Prostate gland (tissue), 2 donors: Measurements from ENCODE around the gene C2.

Source experiments
- POLR2A ChIP-seq: fragments of 450-650 bp; IDR thresholded peaks from one replicate; pipeline ENCODE4 v1.6.1; 2016; ENCODE audit warnings: antibody characterized with exemption, mild to moderate bottlenecking
- TF ChIP-seq, protein P1 (sequence below), 4 experiments: fragments of 200-600 bp in 2 of 4; fragments of 450-650 bp in 2 of 4; sonication (generic) in 2 of 4; IDR thresholded peaks; 1 replicate in 3 of 4; 2 replicates in 1 of 4; pipeline ENCODE4 v1.5.1; 2016 to 2019; ENCODE audit warnings: antibody characterized with exemption in 4 of 4, mild to moderate bottlenecking in 2 of 4, moderate library complexity in 2 of 4

DNA sequence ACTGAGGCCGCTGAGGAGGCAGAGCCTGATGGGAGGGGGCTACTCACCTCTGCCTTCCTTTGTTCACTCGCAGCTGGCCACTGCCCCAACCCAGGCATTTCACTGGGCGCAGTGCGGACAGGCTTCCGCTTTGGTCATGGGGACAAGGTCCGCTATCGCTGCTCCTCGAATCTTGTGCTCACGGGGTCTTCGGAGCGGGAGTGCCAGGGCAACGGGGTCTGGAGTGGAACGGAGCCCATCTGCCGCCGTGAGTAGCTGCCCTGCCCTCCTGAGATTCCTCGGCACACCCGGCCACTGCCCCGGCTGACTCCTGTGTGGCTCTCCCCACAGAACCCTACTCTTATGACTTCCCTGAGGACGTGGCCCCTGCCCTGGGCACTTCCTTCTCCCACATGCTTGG lies 6.0 kb downstream of the C2 start:
- TF ChIP-seq POLR2A = no peak
- TF ChIP-seq, protein P1, sequence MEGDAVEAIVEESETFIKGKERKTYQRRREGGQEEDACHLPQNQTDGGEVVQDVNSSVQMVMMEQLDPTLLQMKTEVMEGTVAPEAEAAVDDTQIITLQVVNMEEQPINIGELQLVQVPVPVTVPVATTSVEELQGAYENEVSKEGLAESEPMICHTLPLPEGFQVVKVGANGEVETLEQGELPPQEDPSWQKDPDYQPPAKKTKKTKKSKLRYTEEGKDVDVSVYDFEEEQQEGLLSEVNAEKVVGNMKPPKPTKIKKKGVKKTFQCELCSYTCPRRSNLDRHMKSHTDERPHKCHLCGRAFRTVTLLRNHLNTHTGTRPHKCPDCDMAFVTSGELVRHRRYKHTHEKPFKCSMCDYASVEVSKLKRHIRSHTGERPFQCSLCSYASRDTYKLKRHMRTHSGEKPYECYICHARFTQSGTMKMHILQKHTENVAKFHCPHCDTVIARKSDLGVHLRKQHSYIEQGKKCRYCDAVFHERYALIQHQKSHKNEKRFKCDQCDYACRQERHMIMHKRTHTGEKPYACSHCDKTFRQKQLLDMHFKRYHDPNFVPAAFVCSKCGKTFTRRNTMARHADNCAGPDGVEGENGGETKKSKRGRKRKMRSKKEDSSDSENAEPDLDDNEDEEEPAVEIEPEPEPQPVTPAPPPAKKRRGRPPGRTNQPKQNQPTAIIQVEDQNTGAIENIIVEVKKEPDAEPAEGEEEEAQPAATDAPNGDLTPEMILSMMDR (IDR thresholded peaks at IDR 0.05) = no peak
